ENCODE results near the gene LCE1B. TPM values are rescaled to one million over a fixed set of nuclear protein-coding genes. Genes with fewer than 3 reads are reported as not detected.
A peak's percentile ranks its signal among the peaks of the same experiment; 100 is the strongest.

Gene LCE1B
- total and polyA plus RNA-seq, 2 donors from 2014 or later = not detected

- no peak overlapping the region for H3K9ac ChIP-seq (ENCODE audit: low read length in 3 of 3)
- intact Hi-C loops (cut with DNase I) = no loop called here
- H3K4me1 ChIP-seq (ENCODE audit: control insufficient read depth in 2 of 3, insufficient read depth in 2 of 3, low read depth in 1 of 3, low read length in 3 of 3) = no peaks in the 10 kb centered on the region
- DNase-seq = no peak
- no peak for TF ChIP-seq CTCF (IDR thresholded peaks at IDR 0.05; ENCODE audit: borderline replicate concordance, extremely low read depth, insufficient read depth)
- no peak for FAIRE-seq
- no peak overlapping the region for H3K4me3 ChIP-seq (ENCODE audit: low read length in 3 of 3)
- no peaks in the 10 kb centered on the region for H3K36me3 ChIP-seq (ENCODE audit: control insufficient read depth in 2 of 3, insufficient read depth in 3 of 3, low read length in 3 of 3)
- no peaks in the 10 kb centered on the region for H3K27me3 ChIP-seq (ENCODE audit: control insufficient read depth, insufficient read depth, low read length)
- H3K27ac ChIP-seq (ENCODE audit: low read depth in 2 of 2, low read length in 2 of 2) = no peak overlapping the region
- H3K9me3 ChIP-seq (ENCODE audit: control insufficient read depth in 2 of 3, insufficient read depth in 1 of 3, low read length in 3 of 3) = no peaks in the 10 kb centered on the region
Observed at GRCh38 chr1:152817309-152817708, 5.5 kb downstream of the LCE1B start.

- H3K27ac ChIP-seq (ENCODE audit: low read depth in 2 of 2, low read length in 2 of 2) = no peak overlapping the region
- no peaks in the 10 kb centered on the region for H3K36me3 ChIP-seq (ENCODE audit: control insufficient read depth in 2 of 3, insufficient read depth in 3 of 3, low read length in 3 of 3)
- intact Hi-C loops (cut with DNase I) = no loop called here
- no peaks in the 10 kb centered on the region for H3K9me3 ChIP-seq (ENCODE audit: control insufficient read depth in 2 of 3, insufficient read depth in 1 of 3, low read length in 3 of 3)
- no peaks in the 10 kb centered on the region for H3K27me3 ChIP-seq (ENCODE audit: control insufficient read depth, insufficient read depth, low read length)
- peak; percentile 33 for FAIRE-seq
- H3K4me3 ChIP-seq (ENCODE audit: low read length in 3 of 3) = no peak overlapping the region
- no peak overlapping the region for H3K9ac ChIP-seq (ENCODE audit: low read length in 3 of 3)
- DNase-seq = no peak
- H3K4me1 ChIP-seq (ENCODE audit: control insufficient read depth in 2 of 3, insufficient read depth in 2 of 3, low read depth in 1 of 3, low read length in 3 of 3) = no peaks in the 10 kb centered on the region
- no peak for TF ChIP-seq CTCF (IDR thresholded peaks at IDR 0.05; ENCODE audit: borderline replicate concordance, extremely low read depth, insufficient read depth)
Observed at GRCh38 chr1:152823294-152823693, 11.5 kb downstream of the LCE1B start.

- no peak for DNase-seq
- TF ChIP-seq CTCF (IDR thresholded peaks at IDR 0.05; ENCODE audit: borderline replicate concordance, extremely low read depth, insufficient read depth) = no peak
- Histone ChIP-seq H3K4me3 (ENCODE audit: low read length in 3 of 3) (no peak overlapping the region), H3K27ac (ENCODE audit: low read depth in 2 of 2, low read length in 2 of 2) (no peak overlapping the region), H3K4me1 (ENCODE audit: control insufficient read depth in 2 of 3, insufficient read depth in 2 of 3, low read depth in 1 of 3, low read length in 3 of 3) (no peaks in the 10 kb centered on the region), H3K9ac (ENCODE audit: low read length in 3 of 3) (no peak overlapping the region), H3K27me3 (ENCODE audit: control insufficient read depth, insufficient read depth, low read length) (no peaks in the 10 kb centered on the region), H3K9me3 (ENCODE audit: control insufficient read depth in 2 of 3, insufficient read depth in 1 of 3, low read length in 3 of 3) (no peaks in the 10 kb centered on the region), H3K36me3 (ENCODE audit: control insufficient read depth in 2 of 3, insufficient read depth in 3 of 3, low read length in 3 of 3) (no peaks in the 10 kb centered on the region)
- intact Hi-C loops (cut with DNase I) = no loop called here
- FAIRE-seq = no peak
Observed at GRCh38 chr1:152824964-152825363, 13.2 kb downstream of the LCE1B start.

DNA sequence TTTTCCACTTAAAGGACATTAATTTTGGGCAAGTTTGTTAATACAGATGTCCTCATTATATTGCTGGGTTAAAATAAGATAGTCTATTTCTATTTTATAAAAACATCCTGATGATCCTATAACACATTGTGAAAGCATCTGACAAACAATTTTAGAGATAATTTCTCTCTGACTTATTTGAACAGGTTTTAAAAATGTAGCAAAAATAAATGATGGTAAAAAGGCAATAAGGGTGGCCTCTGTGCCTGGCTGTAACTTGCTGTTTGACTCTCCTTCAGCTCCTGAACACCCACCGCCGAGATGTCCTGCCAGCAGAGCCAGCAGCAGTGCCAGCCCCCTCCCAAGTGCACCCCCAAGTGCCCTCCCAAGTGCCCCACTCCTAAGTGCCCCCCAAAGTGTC lies 15.4 kb downstream of the LCE1B start, which contains the start of gene LCE1A:
Gene LCE1A, plus strand, starts transcription at position 301 of the 400 bp plus-strand sequence. Its CDS starts 0 bp downstream, at position 301.
- H3K4me3 ChIP-seq (ENCODE audit: low read length in 3 of 3) = no peak within 1 kb of the TSS
- intact Hi-C loops (cut with DNase I) = no loop called here
- FAIRE-seq = no peak
- H3K27me3 ChIP-seq (ENCODE audit: control insufficient read depth, insufficient read depth, low read length) = no peaks in the 10 kb centered on the region
- DNase-seq = no peak
- H3K9ac ChIP-seq (ENCODE audit: low read length in 3 of 3) = no peak within 1 kb of the TSS
- no peaks in the 10 kb centered on the region for H3K4me1 ChIP-seq (ENCODE audit: control insufficient read depth in 2 of 3, insufficient read depth in 2 of 3, low read depth in 1 of 3, low read length in 3 of 3)
- no peaks in the 10 kb centered on the region for H3K36me3 ChIP-seq (ENCODE audit: control insufficient read depth in 2 of 3, insufficient read depth in 3 of 3, low read length in 3 of 3)
- no peak for TF ChIP-seq CTCF (IDR thresholded peaks at IDR 0.05; ENCODE audit: borderline replicate concordance, extremely low read depth, insufficient read depth)
- no peaks in the 10 kb centered on the region for H3K9me3 ChIP-seq (ENCODE audit: control insufficient read depth in 2 of 3, insufficient read depth in 1 of 3, low read length in 3 of 3)
- H3K27ac ChIP-seq (ENCODE audit: low read depth in 2 of 2, low read length in 2 of 2) = no peak within 1 kb of the TSS

Measured in kidney (tissue), 14 donors.